ENCODE measurements around the gene TPK1. TPM values are rescaled to one million over a fixed set of nuclear protein-coding genes. Genes with fewer than 3 reads are reported as not detected.

The TPK1 gene
- polyA plus RNA-seq, 1 of the 3 experiments (the other 2 are of a cell fraction) = 3.3 TPM

- Histone ChIP-seq H3K4me2 (no peak overlapping the region), H3K79me2 (ENCODE audit: insufficient read depth) (no peaks in the 10 kb centered on the region), H3K9ac (no peak overlapping the region), H4K20me1 (ENCODE audit: insufficient read depth) (no peaks in the 10 kb centered on the region), H3K27me3 (ENCODE audit: insufficient read depth) (no peaks in the 10 kb centered on the region), H3K36me3 (replicated peaks in 1 of 2; ENCODE audit: control insufficient read depth in 1 of 2, insufficient read depth in 2 of 2, low read length in 1 of 2) (no peaks in the 10 kb centered on the region), H3K4me1 (ENCODE audit: control insufficient read depth in 1 of 2, insufficient read depth in 2 of 2, low read depth in 1 of 2, low read length in 1 of 2) (no peaks in the 10 kb centered on the region), H3K9me3 (no peaks in the 10 kb centered on the region), H2AFZ (ENCODE audit: low read depth) (no peak overlapping the region), H3K4me3 (ENCODE audit: low read depth in 2 of 2, low read length in 1 of 2) (no peak overlapping the region), H3K27ac (ENCODE audit: low read depth in 2 of 2, low read length in 1 of 2) (no peak overlapping the region), H3F3A (replicated peaks; ENCODE audit: insufficient read depth) (no peaks in the 10 kb centered on the region), H3K9me2 (no peaks in the 10 kb centered on the region)
- DNase-seq = no peak
- 2% methylated on average over 4 of the region's 4 CpGs for WGBS (ENCODE audit: low lambda C conversion rate)
- CTCF ChIA-PET = no interaction called here
- no peak for TF ChIP-seq POLR2AphosphoS5 (IDR thresholded peaks at IDR 0.05; ENCODE audit: low read depth, low read length)
- no peak for TF ChIP-seq CTCF (IDR thresholded peaks at IDR 0.05)
- TF ChIP-seq CHD2 (IDR thresholded peaks at IDR 0.05; ENCODE audit: low read length, partially characterized antibody) = no peak
- TF ChIP-seq TAF1 (IDR thresholded peaks at IDR 0.05; ENCODE audit: borderline replicate concordance, low read depth, low read length) = no peak
- TF ChIP-seq MEF2A (IDR thresholded peaks at IDR 0.05; ENCODE audit: borderline replicate concordance, low read depth) = no peak
- TF ChIP-seq FOXJ3 (CRISPR knock-in tag; IDR thresholded peaks at IDR 0.05) = no peak
- TF ChIP-seq REST (IDR thresholded peaks at IDR 0.05; ENCODE audit: low read depth, low read length) = no peak
- no peak for TF ChIP-seq FOXM1 (IDR thresholded peaks at IDR 0.05; ENCODE audit: low read depth)
- no peak for TF ChIP-seq EZH2phosphoT487 (IDR thresholded peaks at IDR 0.05; ENCODE audit: borderline replicate concordance, low read depth)
- POLR2A ChIA-PET = no interaction called here
Observed at GRCh38 chr7:144776447-144776846, 59.4 kb downstream of the TPK1 start.

GRCh38 chr7:144775749-144776148, 60.1 kb downstream of the TPK1 start:
- TF ChIP-seq GATA2 (CRISPR knock-in tag; IDR thresholded peaks at IDR 0.05) (no peak), POLR2AphosphoS5 (IDR thresholded peaks at IDR 0.05; ENCODE audit: low read depth, low read length) (no peak), RXRA (IDR thresholded peaks at IDR 0.05; ENCODE audit: borderline replicate concordance, low read depth) (no peak), JUND (IDR thresholded peaks at IDR 0.05) (no peak), YY1 (IDR thresholded peaks at IDR 0.05; ENCODE audit: low read depth) (no peak), TCF12 (IDR thresholded peaks at IDR 0.05) (no peak), USF1 (IDR thresholded peaks at IDR 0.05; ENCODE audit: borderline replicate concordance, low read depth) (no peak), SIN3A (IDR thresholded peaks at IDR 0.05; ENCODE audit: borderline replicate concordance, low read depth, low read length) (no peak), CHD2 (IDR thresholded peaks at IDR 0.05; ENCODE audit: low read length, partially characterized antibody) (no peak), EZH2phosphoT487 (IDR thresholded peaks at IDR 0.05; ENCODE audit: borderline replicate concordance, low read depth) (no peak), TEAD4 (IDR thresholded peaks at IDR 0.05; ENCODE audit: borderline replicate concordance, insufficient read depth) (no peak), REST (IDR thresholded peaks at IDR 0.05; ENCODE audit: low read depth, low read length) (no peak), SMC3 (IDR thresholded peaks at IDR 0.05; ENCODE audit: low read depth, low read length) (no peak)
- Histone ChIP-seq H3K27ac (ENCODE audit: low read depth in 2 of 2, low read length in 1 of 2) (no peak overlapping the region), H4K20me1 (ENCODE audit: insufficient read depth) (no peaks in the 10 kb centered on the region), H3F3A (replicated peaks; ENCODE audit: insufficient read depth) (no peaks in the 10 kb centered on the region), H3K27me3 (ENCODE audit: insufficient read depth) (no peaks in the 10 kb centered on the region), H2AFZ (ENCODE audit: low read depth) (no peak overlapping the region), H3K36me3 (replicated peaks in 1 of 2; ENCODE audit: control insufficient read depth in 1 of 2, insufficient read depth in 2 of 2, low read length in 1 of 2) (no peaks in the 10 kb centered on the region), H3K9me2 (no peaks in the 10 kb centered on the region), H3K4me2 (no peak overlapping the region), H3K4me3 (ENCODE audit: low read depth in 2 of 2, low read length in 1 of 2) (no peak overlapping the region), H3K79me2 (ENCODE audit: insufficient read depth) (no peaks in the 10 kb centered on the region), H3K9me3 (no peaks in the 10 kb centered on the region), H3K9ac (no peak overlapping the region), H3K4me1 (ENCODE audit: control insufficient read depth in 1 of 2, insufficient read depth in 2 of 2, low read depth in 1 of 2, low read length in 1 of 2) (no peaks in the 10 kb centered on the region)
- WGBS (ENCODE audit: low lambda C conversion rate) = 11% methylated on average over 2 of the region's 2 CpGs
- CTCF ChIA-PET = no interaction called here
- no peak for DNase-seq
- POLR2A ChIA-PET = no interaction called here
